Fibroblast of skin of left quadriceps (primary cell): Measurements from ENCODE around the gene DNAH7.
"Not testable (repeated sequence)": the region's sequence is repeated elsewhere in the genome, so short reads cannot be mapped to it uniquely, and the experiment has no call there.

Source experiments
- DNase-seq, 2 experiments: peaks; one replicate each; pipeline ENCODE4 v3.0.0-alpha.2; 2013; ENCODE audit warnings: low read depth in 2 of 2

DNAH7 gene

DNA sequence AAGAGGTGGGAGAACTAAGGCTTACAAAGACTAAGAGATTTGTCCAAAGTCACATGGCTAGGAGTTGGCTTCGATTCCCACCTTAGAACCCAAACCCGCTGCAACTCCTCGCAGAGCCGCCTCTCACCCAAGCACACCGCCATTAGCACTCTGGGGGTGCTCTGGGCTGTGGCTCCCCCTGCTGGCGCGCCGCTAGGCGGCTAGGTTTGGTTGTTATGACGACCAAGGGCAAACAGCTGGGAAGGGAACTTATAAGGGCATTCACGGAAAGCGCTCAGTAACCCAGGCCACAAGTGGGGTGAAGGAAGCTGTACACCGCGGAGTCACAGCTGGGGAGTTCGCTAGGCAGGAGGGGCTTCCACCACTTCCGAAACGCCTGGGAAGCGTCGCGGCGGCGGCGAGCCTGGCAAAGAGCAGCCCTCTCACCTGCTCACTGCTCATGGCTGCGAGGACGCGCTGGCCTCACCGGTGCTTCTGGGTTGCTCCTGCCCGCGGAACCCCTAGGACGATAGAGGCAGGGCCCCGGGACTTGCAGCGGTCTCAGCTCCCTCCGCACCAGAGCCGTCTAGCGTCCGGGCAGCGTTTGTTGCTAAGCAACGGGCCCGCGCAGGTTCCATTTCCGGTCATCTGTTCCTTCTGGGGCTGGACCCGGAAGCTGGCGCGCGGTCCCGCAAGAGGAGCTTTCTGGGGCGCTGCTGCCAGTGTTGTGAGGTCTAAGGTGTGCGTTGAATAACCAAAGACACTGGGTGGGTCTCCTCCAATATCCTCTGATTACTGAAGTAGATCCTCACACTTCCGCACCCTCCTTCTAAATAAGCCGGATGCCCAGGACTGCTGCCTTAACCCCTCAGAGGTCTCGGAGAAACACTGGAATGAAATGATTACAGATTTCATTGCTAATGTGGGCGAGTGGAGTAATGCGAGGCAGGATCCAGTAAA is at the start of gene DNAH7:
Gene DNAH7, minus strand, starts transcription at position 567 of the 939 bp plus-strand sequence. Its CDS starts 126 bp downstream, at position 441.
- DNase-seq = peak; percentile 50 to 55

DNA sequence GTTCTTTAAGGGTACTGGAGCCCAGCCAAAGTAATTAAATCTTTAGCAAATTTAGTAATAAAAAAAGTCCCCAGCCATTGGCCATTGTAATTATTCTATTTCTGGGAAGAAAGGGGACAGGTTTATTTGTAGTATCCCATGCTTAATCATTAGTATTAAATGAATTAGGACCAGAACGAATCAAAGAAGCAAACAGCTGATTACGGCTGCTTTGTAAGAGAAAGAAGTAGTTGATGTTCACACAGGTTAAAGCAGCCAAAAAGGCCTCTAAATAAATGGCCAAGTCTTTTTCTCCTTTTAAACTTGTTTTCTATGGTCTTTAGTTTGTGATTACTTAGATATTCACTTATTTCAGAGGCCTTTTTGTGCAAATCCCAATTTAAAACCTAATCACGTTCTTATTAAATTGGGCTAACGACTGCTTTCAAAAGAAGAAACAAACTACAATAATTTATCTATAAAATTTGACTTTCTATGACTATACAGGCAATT is 48.6 kb upstream of the DNAH7 start:
- no peak for DNase-seq

DNA sequence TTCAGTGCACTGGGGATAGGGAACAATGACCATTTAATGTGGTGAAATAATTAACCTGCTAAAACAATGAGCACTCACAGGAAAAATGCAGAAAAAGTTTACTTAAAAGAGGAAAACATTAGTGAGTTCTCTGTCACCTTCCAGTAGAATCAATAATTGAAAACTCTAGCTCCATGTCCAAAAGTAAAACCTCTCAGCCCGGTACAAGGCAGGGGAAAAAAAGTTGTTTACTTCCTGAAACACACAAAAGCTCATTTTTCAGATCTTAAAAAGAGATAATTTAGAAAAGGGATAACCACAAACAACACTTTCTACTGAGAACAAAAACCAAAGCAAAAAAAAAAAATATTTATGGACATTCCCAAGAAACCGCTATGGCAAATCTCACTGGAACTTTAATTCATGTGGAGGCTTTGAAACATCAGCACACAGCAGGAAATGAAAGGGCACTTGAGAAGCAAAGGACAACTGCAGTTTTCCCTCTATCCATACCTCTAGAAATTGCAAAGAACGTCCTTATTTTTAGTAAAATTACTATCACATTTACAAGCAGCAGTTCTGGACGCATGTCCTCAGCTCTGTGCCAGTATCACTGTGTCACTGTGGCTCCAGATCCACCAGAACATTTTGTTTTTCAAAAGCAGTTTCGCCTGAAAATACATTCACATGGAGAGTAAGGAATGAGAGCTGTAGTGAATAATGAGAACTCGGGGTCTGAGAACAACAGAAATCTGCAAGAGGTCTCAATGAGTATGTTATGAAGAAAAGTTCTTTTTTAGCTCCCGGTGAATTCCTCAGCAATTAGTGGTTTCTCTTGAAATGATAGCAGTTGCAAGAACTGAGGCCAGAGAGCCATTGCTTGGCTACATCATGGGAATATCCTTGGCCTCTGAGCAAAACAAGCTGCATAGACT is 44.7 kb upstream of the DNAH7 start:
- peak; percentile 57 to 62 for DNase-seq

GRCh38 chr2:196112418-196113034 is 43.9 kb upstream of the DNAH7 start:
- DNase-seq = peak; percentile 96

- DNase-seq = no peak
Observed at GRCh38 chr2:196108604-196109003, 40.0 kb upstream of the DNAH7 start.

DNA sequence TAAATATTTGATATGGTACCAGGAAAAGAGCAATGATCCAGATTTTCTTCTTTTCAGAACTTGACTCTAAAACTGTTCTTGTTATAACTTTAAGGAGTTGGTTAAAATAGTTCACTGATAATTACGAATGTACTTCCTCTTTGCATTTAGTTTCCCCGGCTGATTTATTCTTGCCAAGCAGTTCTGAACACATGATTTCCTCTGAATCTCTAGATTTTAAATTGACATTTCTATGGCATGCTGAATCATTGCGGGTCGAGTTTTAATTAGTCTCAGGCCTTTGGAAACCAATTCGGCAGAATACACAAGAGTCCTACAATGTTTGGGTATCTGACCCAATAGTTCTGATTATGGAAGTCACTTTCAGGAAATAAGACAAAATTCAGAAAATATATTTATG is 37.3 kb upstream of the DNAH7 start:
- peak in 1 of 2 experiments; percentile 22 for DNase-seq

- DNase-seq = no peak
Observed at GRCh38 chr2:196104066-196104465, 35.4 kb upstream of the DNAH7 start.

GRCh38 chr2:196103626-196104025 is 35.0 kb upstream of the DNAH7 start:
- DNase-seq = no peak

DNA sequence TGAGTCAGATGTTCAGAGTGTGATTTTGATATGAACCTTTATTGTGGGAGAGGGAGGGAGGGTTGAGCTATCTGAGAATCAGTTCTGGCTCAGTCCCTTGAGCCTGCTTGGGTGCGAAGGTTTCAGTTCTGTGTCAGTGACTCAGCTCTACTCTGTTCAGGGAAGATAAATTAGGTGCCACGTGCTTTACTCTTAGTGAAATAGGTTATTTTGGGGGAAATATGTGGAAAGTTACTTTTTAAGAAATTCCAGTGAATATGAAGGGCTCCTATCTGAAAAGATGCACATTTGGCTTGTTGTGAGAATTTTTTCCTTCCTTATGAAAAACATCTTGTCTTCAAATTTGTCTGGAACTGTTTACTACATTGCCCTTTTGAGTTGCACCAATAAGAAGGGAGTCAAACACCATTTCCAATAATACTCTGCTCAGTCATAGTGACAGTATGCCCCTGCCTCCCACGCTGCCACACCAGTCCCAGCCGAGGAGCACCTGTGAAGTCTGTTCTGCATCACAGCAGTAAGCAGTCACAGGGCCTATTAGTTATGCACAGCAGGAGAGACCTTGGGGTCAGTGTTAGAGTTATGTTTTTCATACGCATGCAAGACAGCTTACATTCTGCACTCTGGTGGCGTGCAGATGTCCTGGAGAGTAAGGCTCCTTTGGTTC is 32.8 kb upstream of the DNAH7 start:
- DNase-seq = peak; percentile 37 to 44

- DNase-seq = no peak
Observed at GRCh38 chr2:196099916-196100315, 31.3 kb upstream of the DNAH7 start.

- DNase-seq = no peak
Observed at GRCh38 chr2:196097864-196098660, 29.4 kb upstream of the DNAH7 start.

- DNase-seq = no peak
Observed at GRCh38 chr2:196096982-196097745, 28.5 kb upstream of the DNAH7 start.

- no peak for DNase-seq
Observed at GRCh38 chr2:196096264-196096663, 27.6 kb upstream of the DNAH7 start.

- DNase-seq = not testable (repeated sequence)
Observed at GRCh38 chr2:196089448-196089847, 20.8 kb upstream of the DNAH7 start.

DNA sequence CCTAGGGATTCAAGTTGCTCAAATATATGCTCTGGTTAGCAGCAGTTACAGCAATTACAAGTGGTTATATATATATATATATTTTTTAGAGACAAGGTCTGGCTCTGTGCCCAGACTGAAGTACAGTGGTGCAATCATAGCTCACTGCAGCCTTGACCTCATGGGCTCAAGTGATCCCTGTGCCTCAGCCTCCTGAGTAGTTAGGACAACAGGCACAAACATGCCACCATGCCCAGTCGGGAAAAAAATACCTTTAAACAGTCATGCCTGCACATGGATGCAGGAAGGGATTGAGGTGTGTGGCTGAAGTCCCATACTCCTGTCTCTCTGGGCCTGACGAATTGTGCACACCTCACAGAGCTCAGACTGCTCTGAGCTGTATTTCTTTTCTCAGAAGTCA is 19.6 kb upstream of the DNAH7 start:
- no peak for DNase-seq

- no peak for DNase-seq
Observed at GRCh38 chr2:196086517-196087368, 18.1 kb upstream of the DNAH7 start.

DNA sequence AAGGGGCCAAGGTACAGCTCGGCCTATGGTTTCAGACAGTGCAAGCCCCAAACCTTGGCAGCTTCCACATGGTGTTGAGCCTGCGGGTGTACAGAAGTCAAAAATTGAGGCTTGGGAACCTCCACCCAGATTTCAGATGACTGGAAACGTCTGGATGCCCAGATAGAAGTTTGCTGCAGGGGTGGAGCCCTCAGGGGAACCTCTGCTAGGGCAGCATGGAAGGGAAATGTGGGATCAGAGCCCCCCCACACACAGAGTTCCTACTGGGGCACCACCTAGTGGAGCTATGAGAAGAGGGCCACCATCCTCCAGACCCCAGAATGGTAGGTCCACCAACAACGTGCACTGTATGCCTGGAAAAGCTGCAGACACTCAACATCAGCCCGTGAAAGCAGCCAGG is 15.0 kb upstream of the DNAH7 start:
- no peak for DNase-seq

GRCh38 chr2:196080526-196080925 is 11.9 kb upstream of the DNAH7 start:
- DNase-seq = no peak

DNA sequence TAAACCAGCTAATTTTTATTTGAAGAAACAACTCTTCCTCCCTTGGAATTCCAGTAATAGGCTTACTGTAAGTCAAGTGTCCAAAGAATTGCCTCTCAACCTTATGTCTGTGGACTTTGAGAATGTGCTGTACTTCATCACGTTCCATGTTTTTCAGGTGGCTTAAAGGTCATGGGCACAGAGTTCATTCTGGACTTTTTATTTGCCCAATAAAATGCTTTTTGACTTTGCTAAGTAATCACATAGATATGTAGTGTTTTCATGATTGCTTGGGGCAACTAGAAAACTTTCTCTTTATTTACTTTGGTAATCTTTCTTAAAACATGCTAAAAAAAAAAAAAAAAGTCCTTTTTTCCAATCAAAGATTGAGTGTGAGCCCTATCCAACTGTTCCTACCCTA is 10.4 kb upstream of the DNAH7 start:
- no peak for DNase-seq
